ENCODE measurements around the gene TOR2A.

DNA sequence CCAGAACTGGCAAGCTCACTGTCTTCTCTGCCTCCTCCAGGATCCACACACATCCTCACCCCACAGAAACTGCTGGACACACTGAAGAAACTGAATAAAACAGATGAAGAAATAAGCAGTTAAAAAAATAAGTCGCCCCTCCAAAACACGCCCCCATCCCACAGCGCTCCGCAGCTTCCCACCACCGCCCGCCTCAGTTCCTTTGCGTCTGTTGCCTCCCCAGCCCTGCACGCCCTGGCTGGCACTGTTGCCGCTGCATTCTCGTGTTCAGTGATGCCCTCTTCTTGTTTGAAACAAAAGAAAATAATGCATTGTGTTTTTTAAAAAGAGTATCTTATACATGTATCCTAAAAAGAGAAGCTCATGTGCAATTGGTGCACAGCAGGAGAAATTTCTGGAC is 44.4 kb downstream of the TOR2A start:
- TF ChIP-seq, protein P1, sequence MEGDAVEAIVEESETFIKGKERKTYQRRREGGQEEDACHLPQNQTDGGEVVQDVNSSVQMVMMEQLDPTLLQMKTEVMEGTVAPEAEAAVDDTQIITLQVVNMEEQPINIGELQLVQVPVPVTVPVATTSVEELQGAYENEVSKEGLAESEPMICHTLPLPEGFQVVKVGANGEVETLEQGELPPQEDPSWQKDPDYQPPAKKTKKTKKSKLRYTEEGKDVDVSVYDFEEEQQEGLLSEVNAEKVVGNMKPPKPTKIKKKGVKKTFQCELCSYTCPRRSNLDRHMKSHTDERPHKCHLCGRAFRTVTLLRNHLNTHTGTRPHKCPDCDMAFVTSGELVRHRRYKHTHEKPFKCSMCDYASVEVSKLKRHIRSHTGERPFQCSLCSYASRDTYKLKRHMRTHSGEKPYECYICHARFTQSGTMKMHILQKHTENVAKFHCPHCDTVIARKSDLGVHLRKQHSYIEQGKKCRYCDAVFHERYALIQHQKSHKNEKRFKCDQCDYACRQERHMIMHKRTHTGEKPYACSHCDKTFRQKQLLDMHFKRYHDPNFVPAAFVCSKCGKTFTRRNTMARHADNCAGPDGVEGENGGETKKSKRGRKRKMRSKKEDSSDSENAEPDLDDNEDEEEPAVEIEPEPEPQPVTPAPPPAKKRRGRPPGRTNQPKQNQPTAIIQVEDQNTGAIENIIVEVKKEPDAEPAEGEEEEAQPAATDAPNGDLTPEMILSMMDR (IDR thresholded peaks at IDR 0.05) = no peak
- TF ChIP-seq POLR2A (IDR thresholded peaks at IDR 0.05) = no peak

All from thyroid gland (tissue), 4 donors.